HG02870 (cell line): ENCODE measurements around the gene APBA3.

Experiments used
- ATAC-seq: cut with Tn5 transposase; IDR thresholded peaks from one replicate; pipeline ENCODE4 v1.9.1; 2021; ENCODE audit warnings: mild to moderate bottlenecking, moderate library complexity; ENCODE audit not compliant: unreplicated experiment

Gene APBA3

DNA sequence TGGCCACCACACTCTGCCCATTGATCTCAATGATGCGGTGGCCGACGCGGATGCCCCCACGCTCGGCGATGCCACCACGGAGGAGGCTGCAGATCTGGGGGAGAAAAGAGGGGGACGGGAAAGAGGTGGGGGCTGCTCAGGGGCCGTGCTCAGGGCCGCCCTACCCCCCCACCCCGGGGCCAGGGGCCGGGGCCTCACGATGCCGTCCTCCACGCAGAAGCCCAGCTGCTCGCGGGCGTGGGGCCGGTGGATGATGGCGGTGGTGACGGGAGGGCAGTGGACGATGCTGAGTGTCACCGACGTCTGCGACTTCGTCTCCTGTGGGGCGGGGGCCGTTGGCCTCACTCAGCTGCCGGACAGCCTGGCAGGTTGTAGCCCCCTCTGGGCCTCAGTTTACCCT is 10.3 kb downstream of the APBA3 start:
- no peak for ATAC-seq

GRCh38 chr19:3750211-3750610 is 11.3 kb downstream of the APBA3 start:
- ATAC-seq = no peak

- no peak for ATAC-seq
Observed at GRCh38 chr19:3748965-3749364, 12.5 kb downstream of the APBA3 start.

DNA sequence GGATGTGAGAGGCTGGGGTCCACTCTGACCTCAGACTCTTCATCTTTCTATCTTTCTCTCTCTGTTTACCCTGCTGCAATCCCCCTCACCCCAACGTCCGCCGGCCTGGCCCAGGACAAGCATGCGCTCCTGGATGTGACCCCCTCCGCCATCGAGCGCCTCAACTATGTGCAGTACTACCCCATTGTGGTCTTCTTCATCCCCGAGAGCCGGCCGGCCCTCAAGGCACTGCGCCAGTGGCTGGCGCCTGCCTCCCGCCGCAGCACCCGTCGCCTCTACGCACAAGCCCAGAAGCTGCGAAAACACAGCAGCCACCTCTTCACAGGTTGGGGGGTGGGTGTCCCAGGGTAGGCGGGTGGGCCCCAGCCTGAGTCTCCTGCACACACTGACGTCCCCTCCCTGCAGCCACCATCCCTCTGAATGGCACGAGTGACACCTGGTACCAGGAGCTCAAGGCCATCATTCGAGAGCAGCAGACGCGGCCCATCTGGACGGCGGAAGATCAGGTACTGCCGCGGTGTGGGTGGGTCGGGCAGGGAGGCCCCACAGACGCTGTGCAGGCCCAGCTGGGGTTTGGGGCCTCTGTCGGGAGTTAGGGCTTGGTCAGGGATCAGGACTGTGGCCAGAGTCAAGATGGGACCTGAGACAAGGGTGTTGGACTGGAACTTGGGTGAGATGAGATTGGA is 15.0 kb downstream of the APBA3 start:
- no peak for ATAC-seq

- ATAC-seq = no peak
Observed at GRCh38 chr19:3745363-3746045, 16.0 kb downstream of the APBA3 start.

- ATAC-seq = no peak
Observed at GRCh38 chr19:3743486-3743885, 18.0 kb downstream of the APBA3 start.

- ATAC-seq = no peak
Observed at GRCh38 chr19:3740431-3740830, 21.1 kb downstream of the APBA3 start.

DNA sequence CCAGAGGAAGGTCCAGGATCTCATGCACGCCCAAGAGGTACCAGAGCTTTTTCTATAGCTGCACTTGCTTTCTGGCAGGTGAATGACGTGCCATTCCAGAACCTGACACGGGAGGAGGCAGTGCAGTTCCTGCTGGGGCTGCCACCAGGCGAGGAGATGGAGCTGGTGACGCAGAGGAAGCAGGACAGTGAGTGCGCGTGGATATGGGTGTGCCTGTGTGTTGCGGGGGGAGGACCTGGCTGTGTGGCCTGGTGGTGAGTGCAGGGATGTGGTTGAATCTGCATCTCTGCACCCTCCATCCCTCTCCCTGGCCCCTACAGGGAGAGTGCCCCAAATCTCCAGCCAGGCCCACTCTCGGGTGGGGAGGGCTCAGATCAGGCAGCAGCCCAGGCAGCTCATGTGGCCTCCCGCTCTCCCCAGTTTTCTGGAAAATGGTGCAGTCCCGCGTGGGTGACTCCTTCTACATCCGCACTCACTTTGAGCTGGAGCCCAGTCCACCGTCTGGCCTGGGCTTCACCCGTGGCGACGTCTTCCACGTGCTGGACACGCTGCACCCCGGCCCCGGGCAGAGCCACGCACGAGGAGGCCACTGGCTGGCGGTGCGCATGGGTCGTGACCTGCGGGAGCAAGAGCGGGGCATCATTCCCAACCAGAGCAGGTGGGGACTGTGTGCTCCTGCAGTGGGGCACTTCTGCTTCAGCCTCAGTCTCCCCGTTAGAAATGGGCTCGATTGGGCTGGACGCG is 22.8 kb downstream of the APBA3 start:
- no peak for ATAC-seq

- no peak for ATAC-seq
Observed at GRCh38 chr19:3737487-3738205, 23.8 kb downstream of the APBA3 start.

GRCh38 chr19:3736106-3736724 is 25.3 kb downstream of the APBA3 start:
- no peak for ATAC-seq

DNA sequence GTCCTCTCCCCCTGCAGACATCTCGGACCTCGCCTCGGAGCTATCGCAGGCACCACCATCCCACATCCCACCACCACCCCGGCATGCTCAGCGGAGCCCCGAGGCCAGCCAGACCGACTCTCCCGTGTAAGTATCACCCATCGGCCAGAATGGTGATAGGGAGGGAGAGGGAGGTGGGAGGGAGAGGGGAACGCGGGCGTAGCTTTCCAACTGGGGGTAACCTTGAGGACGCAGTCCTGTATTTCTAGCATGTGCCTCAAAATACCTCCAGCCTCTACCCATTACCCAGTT is 27.2 kb downstream of the APBA3 start:
- ATAC-seq = no peak

DNA sequence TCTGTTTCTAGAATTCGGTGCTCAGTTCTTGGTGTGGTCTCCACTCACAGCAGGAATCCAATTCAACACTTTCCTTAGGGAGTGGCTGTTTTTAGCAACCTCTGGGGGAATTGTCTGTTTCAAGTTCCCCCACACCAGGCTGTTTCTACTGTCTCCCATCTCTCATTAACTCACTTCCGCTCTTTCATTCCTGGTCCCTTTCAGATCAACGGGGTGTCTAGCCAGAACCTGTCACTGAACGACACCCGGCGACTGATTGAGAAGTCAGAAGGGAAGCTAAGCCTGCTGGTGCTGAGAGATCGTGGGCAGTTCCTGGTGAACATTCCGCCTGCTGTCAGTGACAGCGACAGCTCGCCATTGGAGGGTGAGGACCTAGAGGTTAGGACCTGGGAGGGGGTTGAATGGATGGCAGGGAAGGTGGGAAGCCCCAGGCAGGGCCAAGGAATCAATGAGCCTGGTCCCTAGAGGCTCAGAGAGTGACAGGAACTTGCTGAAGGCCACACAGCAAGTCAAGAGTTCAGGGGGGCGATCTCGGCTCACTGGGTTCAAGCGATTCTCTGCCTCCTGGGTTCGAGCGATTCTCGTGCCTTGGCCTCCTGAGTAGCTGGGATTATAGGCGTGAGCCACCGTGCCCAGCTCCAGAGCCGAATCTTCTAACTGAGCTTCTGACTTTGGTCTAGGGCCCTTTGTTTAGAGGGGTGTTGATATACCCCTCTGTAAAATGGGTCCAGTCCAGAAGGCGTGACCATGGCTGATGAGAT is 27.8 kb downstream of the APBA3 start:
- no peak for ATAC-seq

DNA sequence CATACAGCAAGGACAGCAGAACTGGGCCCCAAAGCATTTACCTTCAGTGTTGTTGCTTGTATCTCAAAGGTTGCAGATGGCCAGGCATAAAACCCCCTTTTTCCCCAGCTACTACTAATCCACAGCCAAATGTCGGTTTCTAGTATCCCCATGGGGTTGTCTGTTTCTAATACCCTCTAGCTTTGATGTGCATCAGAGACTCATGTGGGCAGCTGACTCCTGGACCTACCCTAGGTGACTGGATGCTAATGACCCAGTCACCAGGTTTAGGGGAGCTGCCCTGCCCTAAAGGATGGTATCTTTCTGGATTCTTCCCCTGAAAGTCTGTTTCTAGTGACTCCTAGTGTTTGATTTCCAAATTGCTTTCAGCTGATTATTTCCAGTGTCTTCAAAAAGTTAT is 29.4 kb downstream of the APBA3 start:
- no peak for ATAC-seq

GRCh38 chr19:3730457-3730958 is 31.0 kb downstream of the APBA3 start:
- no peak for ATAC-seq

DNA sequence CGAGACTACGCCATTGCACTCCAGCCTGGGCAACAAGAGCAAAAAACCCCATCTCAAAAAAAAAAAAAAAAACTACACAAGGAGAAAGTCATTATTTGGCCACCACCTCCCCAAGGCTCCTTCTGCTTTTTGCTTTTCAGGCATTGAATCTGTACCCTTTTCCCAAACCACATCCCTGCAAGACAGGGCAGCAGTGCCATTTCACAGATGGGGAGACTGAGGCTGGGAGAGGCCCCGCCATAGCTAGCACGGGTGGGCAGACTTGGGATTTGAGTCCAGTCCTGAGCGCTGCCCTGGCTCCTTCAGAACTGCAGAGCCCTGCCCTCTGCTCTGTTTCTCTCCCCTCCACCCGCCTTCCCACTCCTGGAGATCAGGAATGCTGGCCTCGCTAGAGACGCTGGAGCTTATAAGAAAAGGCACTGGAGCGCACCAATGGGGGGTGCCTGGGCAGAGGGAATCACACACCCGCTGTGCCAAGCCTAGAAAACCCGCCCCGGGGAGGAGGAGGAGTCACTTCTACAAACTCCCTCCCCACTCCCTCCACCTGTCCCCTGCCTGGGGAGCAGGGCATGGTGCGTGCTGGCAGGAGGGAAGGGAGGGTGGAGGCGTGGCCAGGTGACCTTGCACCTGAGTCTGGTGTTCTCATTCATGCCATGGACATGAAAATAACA is 35.7 kb downstream of the APBA3 start:
- ATAC-seq = no peak

GRCh38 chr19:3725121-3725520 is 36.4 kb downstream of the APBA3 start:
- ATAC-seq = no peak

DNA sequence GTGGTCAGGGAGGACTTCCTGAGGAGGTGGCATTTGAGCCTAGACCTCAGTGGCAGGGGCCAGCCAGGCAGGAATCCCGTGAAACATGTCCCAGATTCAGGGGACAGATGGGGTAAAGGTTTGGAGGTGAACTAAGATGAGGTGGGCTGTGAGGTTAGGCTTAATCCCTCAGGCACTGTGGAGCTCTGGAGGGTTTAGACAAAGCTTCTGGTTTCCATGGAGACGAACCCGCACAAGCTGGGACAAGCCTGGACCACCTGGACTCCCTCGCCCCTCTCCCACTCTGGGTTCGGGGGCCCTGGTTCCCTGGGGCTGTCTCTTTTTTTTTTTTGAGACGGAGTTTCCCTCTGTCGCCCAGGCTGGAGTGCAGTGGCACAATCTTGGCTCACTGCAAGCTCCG is 37.6 kb downstream of the APBA3 start:
- no peak for ATAC-seq

- ATAC-seq = no peak
Observed at GRCh38 chr19:3723110-3723488, 38.4 kb downstream of the APBA3 start.

- ATAC-seq = no peak
Observed at GRCh38 chr19:3722443-3723109, 38.9 kb downstream of the APBA3 start.
